OCI-LY3 (cell line): ENCODE data around the gene YAP1.

ENCODE experiments used
- EZH2phosphoT487 ChIP-seq: fragments of 200-600 bp; shearing (Covaris generic); IDR thresholded peaks from 2 replicates; pipeline ENCODE4 v1.6.1; 2018; ENCODE audit warnings: antibody characterized with exemption, mixed run types, low read depth
- TF ChIP-seq, protein P1 (sequence below): fragments of 200-600, 300-600 bp; sonication (generic); IDR thresholded peaks from 2 replicates; pipeline ENCODE4 v1.5.1; 2014; ENCODE audit warnings: antibody characterized with exemption, low read length, low read depth

DNA sequence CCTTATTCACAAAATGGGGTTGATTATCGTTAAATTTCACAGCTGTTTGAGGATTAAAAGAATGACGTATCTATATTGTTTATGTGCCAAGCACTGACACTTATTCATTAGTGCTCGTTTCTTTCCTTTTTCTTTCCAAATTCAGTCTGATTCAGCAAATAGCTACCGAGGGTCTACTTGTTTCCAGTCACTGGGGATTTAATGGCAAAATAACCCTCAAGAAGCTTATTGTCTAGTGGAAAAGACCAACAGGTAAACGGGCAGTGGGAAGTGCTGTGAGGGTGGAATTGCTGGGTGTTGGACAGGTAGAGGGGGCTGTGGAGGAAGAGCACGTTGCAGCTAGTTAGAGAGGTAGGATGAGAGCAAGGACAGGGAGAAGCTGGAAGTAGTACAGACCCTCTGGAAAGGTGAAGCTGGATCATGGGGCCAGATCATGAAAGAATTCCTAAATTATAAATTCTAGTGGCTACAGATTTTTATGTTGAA is 158.8 kb downstream of the YAP1 start:
- no peak for TF ChIP-seq EZH2phosphoT487
- TF ChIP-seq, protein P1, sequence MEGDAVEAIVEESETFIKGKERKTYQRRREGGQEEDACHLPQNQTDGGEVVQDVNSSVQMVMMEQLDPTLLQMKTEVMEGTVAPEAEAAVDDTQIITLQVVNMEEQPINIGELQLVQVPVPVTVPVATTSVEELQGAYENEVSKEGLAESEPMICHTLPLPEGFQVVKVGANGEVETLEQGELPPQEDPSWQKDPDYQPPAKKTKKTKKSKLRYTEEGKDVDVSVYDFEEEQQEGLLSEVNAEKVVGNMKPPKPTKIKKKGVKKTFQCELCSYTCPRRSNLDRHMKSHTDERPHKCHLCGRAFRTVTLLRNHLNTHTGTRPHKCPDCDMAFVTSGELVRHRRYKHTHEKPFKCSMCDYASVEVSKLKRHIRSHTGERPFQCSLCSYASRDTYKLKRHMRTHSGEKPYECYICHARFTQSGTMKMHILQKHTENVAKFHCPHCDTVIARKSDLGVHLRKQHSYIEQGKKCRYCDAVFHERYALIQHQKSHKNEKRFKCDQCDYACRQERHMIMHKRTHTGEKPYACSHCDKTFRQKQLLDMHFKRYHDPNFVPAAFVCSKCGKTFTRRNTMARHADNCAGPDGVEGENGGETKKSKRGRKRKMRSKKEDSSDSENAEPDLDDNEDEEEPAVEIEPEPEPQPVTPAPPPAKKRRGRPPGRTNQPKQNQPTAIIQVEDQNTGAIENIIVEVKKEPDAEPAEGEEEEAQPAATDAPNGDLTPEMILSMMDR = no peak; the same call in 1 of the 2 replicates
